Naive B cell (primary cell): ENCODE measurements around the gene RCAN2. TPM values are rescaled to one million over a fixed set of nuclear protein-coding genes. Genes with fewer than 3 reads are reported as not detected.

Experiments
- polyA plus RNA-seq, 6 donors: library from polyadenylated mRNA; unstranded; fragments of 300-500 nt; fragmentation: Illumina TruSeq; gene quantifications; one replicate each; pipeline ENCODE4 v1.2.3, GENCODE V29; 2021; ENCODE audit warnings: low read depth in 6 of 6

RCAN2 gene
- polyA plus RNA-seq, 6 donors from 2014 or later: 0.20 TPM; not detected in 5

Other genes with a start within 250 kb of the RCAN2 start
- not detected for gene CYP39A1, start 161.4 kb upstream of the RCAN2 start, polyA plus RNA-seq
- gene SLC25A27, start 161.5 kb upstream of the RCAN2 start, polyA plus RNA-seq: not detected
- gene TDRD6, start 196.4 kb upstream of the RCAN2 start, polyA plus RNA-seq: not detected
- under 1 TPM in 3 of 6 donors, not detected in 3; 0.14 to 0.86 (median 0.27) TPM for gene PLA2G7, start 243.9 kb upstream of the RCAN2 start, polyA plus RNA-seq